HG02678 (cell line): ENCODE measurements around the gene CNGA3.

Source experiments
- ATAC-seq: cut with Tn5 transposase; IDR thresholded peaks from one replicate; pipeline ENCODE4 v1.9.1; 2021; ENCODE audit warnings: mild to moderate bottlenecking, moderate library complexity; ENCODE audit not compliant: unreplicated experiment

The CNGA3 gene

GRCh38 chr2:98327776-98328175, 18.5 kb upstream of the CNGA3 start:
- ATAC-seq, result no peak

GRCh38 chr2:98329549-98329948, 16.7 kb upstream of the CNGA3 start:
- ATAC-seq, result no peak

- ATAC-seq, result no peak
Observed at GRCh38 chr2:98332989-98333388, 13.3 kb upstream of the CNGA3 start.

GRCh38 chr2:98333922-98334321, 12.3 kb upstream of the CNGA3 start:
- ATAC-seq, result no peak

- no peak for ATAC-seq
Observed at GRCh38 chr2:98334439-98335078, 11.7 kb upstream of the CNGA3 start.

GRCh38 chr2:98335271-98335670, 11.0 kb upstream of the CNGA3 start:
- ATAC-seq, result no peak

- no peak for ATAC-seq
Observed at GRCh38 chr2:98341241-98341640, 5.0 kb upstream of the CNGA3 start.

- no peak for ATAC-seq
Observed at GRCh38 chr2:98343285-98343684, 3.0 kb upstream of the CNGA3 start.

GRCh38 chr2:98347298-98348065, 1.2 kb downstream of the CNGA3 start:
- no peak for ATAC-seq

GRCh38 chr2:98348066-98348561, 1.9 kb downstream of the CNGA3 start:
- no peak for ATAC-seq

GRCh38 chr2:98350411-98350810, 4.2 kb downstream of the CNGA3 start:
- no peak for ATAC-seq

GRCh38 chr2:98355881-98356280, 9.6 kb downstream of the CNGA3 start:
- no peak for ATAC-seq

- no peak for ATAC-seq
Observed at GRCh38 chr2:98356729-98357128, 10.5 kb downstream of the CNGA3 start.

GRCh38 chr2:98357849-98358248, 11.6 kb downstream of the CNGA3 start:
- ATAC-seq, result no peak

GRCh38 chr2:98359986-98360385, 13.7 kb downstream of the CNGA3 start:
- ATAC-seq, result no peak

GRCh38 chr2:98367721-98368120, 21.5 kb downstream of the CNGA3 start:
- no peak for ATAC-seq

GRCh38 chr2:98369710-98370239, 23.5 kb downstream of the CNGA3 start:
- no peak for ATAC-seq

GRCh38 chr2:98372121-98372520, 25.9 kb downstream of the CNGA3 start:
- no peak for ATAC-seq

- ATAC-seq, result no peak
Observed at GRCh38 chr2:98372579-98372978, 26.3 kb downstream of the CNGA3 start.

GRCh38 chr2:98374286-98374685, 28.0 kb downstream of the CNGA3 start:
- no peak for ATAC-seq

- no peak for ATAC-seq
Observed at GRCh38 chr2:98374958-98375570, 28.8 kb downstream of the CNGA3 start.
